Bronchial epithelial cell (primary cell): ENCODE results near the gene B3GALNT2. TPM values are rescaled to one million over a fixed set of nuclear protein-coding genes. Genes with fewer than 3 reads are reported as not detected.
"Not testable (repeated sequence)": the region's sequence is repeated elsewhere in the genome, so short reads cannot be mapped to it uniquely, and the experiment has no call there.

ENCODE experiments used
- DNase-seq: peaks from one replicate; pipeline ENCODE4 v3.0.0-alpha.2; 2010; ENCODE audit warnings: low read depth
- FAIRE-seq: peaks from 2 replicates; lab custom pipeline; 2011; peaks lifted over from hg19 to GRCh38; lab: Jason Lieb, UNC
- H3K27me3 ChIP-seq: 2 replicates; pipeline ENCODE4 v1.5.1; 2011; ENCODE audit warnings: low read length; ENCODE audit not compliant: control insufficient read depth, insufficient read depth
- H3K36me3 ChIP-seq: 2 replicates; pipeline ENCODE4 v1.5.1; 2011; ENCODE audit warnings: low read length; ENCODE audit not compliant: control insufficient read depth, insufficient read depth
- H3K4me3 ChIP-seq: 2 replicates; pipeline ENCODE4 v1.5.1; 2011; ENCODE audit warnings: mild to moderate bottlenecking, low read depth, low read length, control low read depth
- CTCF ChIP-seq: IDR thresholded peaks from 2 replicates; pipeline ENCODE4 v1.5.1; 2011; ENCODE audit warnings: mild to moderate bottlenecking, moderate library complexity, low read length, control low read depth, inconsistent platforms; ENCODE audit not compliant: insufficient read depth, severe bottlenecking
- total RNA-seq: library from RNA; depleted of rRNA; stranded (reverse); fragments of >200 nt; gene quantifications from 2 replicates; pipeline ENCODE4 v1.2.1, GENCODE V29; 2014

The B3GALNT2 gene
- total RNA-seq, 1 donor from 2014 or later = 80.3 TPM

- no peaks in the 10 kb centered on the region for H3K27me3 ChIP-seq
- no peak for TF ChIP-seq CTCF
- FAIRE-seq = no peak
- H3K4me3 ChIP-seq = no peak overlapping the region
- DNase-seq = no peak
- peaks cover 4% of the 10 kb centered on the region for H3K36me3 ChIP-seq
Observed at GRCh38 chr1:235465066-235465465, 39.2 kb downstream of the B3GALNT2 start.

- not testable (repeated sequence) for H3K27me3 ChIP-seq, DNase-seq, H3K4me3 ChIP-seq, H3K36me3 ChIP-seq, FAIRE-seq
Observed at GRCh38 chr1:235462832-235463231, 41.4 kb downstream of the B3GALNT2 start.

- FAIRE-seq (no peak), DNase-seq (no peak)
- Histone ChIP-seq H3K36me3 (peaks cover 4% of the 10 kb centered on the region), H3K27me3 (no peaks in the 10 kb centered on the region), H3K4me3 (no peak overlapping the region)
- no peak for TF ChIP-seq CTCF
Observed at GRCh38 chr1:235461954-235462353, 42.3 kb downstream of the B3GALNT2 start.

- Histone ChIP-seq H3K27me3 (no peaks in the 10 kb centered on the region), H3K36me3 (peaks cover 5% of the 10 kb centered on the region), H3K4me3 (no peak overlapping the region)
- FAIRE-seq = no peak
- DNase-seq = no peak
- TF ChIP-seq CTCF = no peak
Observed at GRCh38 chr1:235460770-235461169, 43.5 kb downstream of the B3GALNT2 start.

GRCh38 chr1:235457856-235458255, 46.4 kb downstream of the B3GALNT2 start:
- not testable (repeated sequence) for DNase-seq, H3K4me3 ChIP-seq, H3K27me3 ChIP-seq, FAIRE-seq
- H3K36me3 ChIP-seq = peaks cover 10% of the 10 kb centered on the region

GRCh38 chr1:235455823-235456222, 48.4 kb downstream of the B3GALNT2 start:
- H3K4me3 ChIP-seq = no peak overlapping the region
- TF ChIP-seq CTCF = no peak
- no peak for FAIRE-seq
- no peaks in the 10 kb centered on the region for H3K27me3 ChIP-seq
- peaks cover 11% of the 10 kb centered on the region for H3K36me3 ChIP-seq
- no peak for DNase-seq

- no peaks in the 10 kb centered on the region for H3K27me3 ChIP-seq
- TF ChIP-seq CTCF = no peak
- FAIRE-seq = no peak
- H3K4me3 ChIP-seq = no peak overlapping the region
- no peak for DNase-seq
- peaks cover 10% of the 10 kb centered on the region for H3K36me3 ChIP-seq
Observed at GRCh38 chr1:235455097-235455496, 49.2 kb downstream of the B3GALNT2 start.
